Measurements from ENCODE around the gene DIPK1A. TPM values are rescaled to one million over a fixed set of nuclear protein-coding genes. Genes with fewer than 3 reads are reported as not detected.

DIPK1A gene
- total RNA-seq, 1 experiment from 2014 or later = 2.3 TPM

GRCh38 chr1:92940541-92940940 is 20.7 kb downstream of the DIPK1A start:
- no peak for TF ChIP-seq CTCF (IDR thresholded peaks at IDR 0.05; ENCODE audit: insufficient read depth in 1 of 2, low read depth in 1 of 2, low read length in 1 of 2, severe bottlenecking in 1 of 2, unreplicated experiment in 1 of 2)
- H3K27me3 Mint-ChIP-seq (ENCODE audit: insufficient read depth, unreplicated experiment) = no peaks in the 10 kb centered on the region
- H3K4me1 Mint-ChIP-seq (ENCODE audit: low read depth, unreplicated experiment) = peaks cover 18% of the 10 kb centered on the region
- H3K36me3 Mint-ChIP-seq (ENCODE audit: insufficient read depth, unreplicated experiment) = no peaks in the 10 kb centered on the region
- ChIA-PET POLR2A (no interaction called here), CTCF (no interaction called here)
- H3K27ac Mint-ChIP-seq (ENCODE audit: unreplicated experiment) = no peak overlapping the region
- no peaks in the 10 kb centered on the region for H3K4me1 ChIP-seq
- no peak overlapping the region for H3K4me3 Mint-ChIP-seq (ENCODE audit: unreplicated experiment)
- DNase-seq = no peak
- no peaks in the 10 kb centered on the region for H3K9me3 Mint-ChIP-seq (ENCODE audit: unreplicated experiment)
- H3K27me3 ChIP-seq (replicated peaks; ENCODE audit: control insufficient read depth, insufficient read depth, low read length) = no peaks in the 10 kb centered on the region
- no peak overlapping the region for H3K4me3 ChIP-seq (ENCODE audit: low read depth, low read length)
- no TSS peak for BruUV-seq (replicated peaks)
- intact Hi-C loops (cut with micrococcal nuclease; ENCODE audit: unreplicated experiment) = no loop called here
- no peaks in the 10 kb centered on the region for H3K9me3 ChIP-seq
- no peaks in the 10 kb centered on the region for H3K36me3 ChIP-seq (ENCODE audit: control insufficient read depth, insufficient read depth, low read length)

GRCh38 chr1:92937731-92938130 is 23.5 kb downstream of the DIPK1A start:
- H3K4me3 ChIP-seq (ENCODE audit: low read depth, low read length) = no peak overlapping the region
- DNase-seq = no peak
- H3K4me1 ChIP-seq = peaks cover 15% of the 10 kb centered on the region
- Mint-ChIP-seq H3K4me3 (ENCODE audit: unreplicated experiment) (no peak overlapping the region), H3K27ac (ENCODE audit: unreplicated experiment) (no peak overlapping the region), H3K27me3 (ENCODE audit: insufficient read depth, unreplicated experiment) (no peaks in the 10 kb centered on the region), H3K4me1 (ENCODE audit: low read depth, unreplicated experiment) (peaks cover 18% of the 10 kb centered on the region), H3K36me3 (ENCODE audit: insufficient read depth, unreplicated experiment) (peaks cover 7% of the 10 kb centered on the region), H3K9me3 (ENCODE audit: unreplicated experiment) (no peaks in the 10 kb centered on the region)
- intact Hi-C loops (cut with micrococcal nuclease; ENCODE audit: unreplicated experiment) = no loop called here
- POLR2A ChIA-PET = no interaction called here
- TF ChIP-seq CTCF (IDR thresholded peaks at IDR 0.05; ENCODE audit: insufficient read depth in 1 of 2, low read depth in 1 of 2, low read length in 1 of 2, severe bottlenecking in 1 of 2, unreplicated experiment in 1 of 2) = no peak
- no peaks in the 10 kb centered on the region for H3K9me3 ChIP-seq
- CTCF ChIA-PET = no interaction called here
- no TSS peak for BruUV-seq (replicated peaks)
- H3K36me3 ChIP-seq (ENCODE audit: control insufficient read depth, insufficient read depth, low read length) = no peaks in the 10 kb centered on the region
- no peaks in the 10 kb centered on the region for H3K27me3 ChIP-seq (replicated peaks; ENCODE audit: control insufficient read depth, insufficient read depth, low read length)

- H3K27me3 ChIP-seq (replicated peaks; ENCODE audit: control insufficient read depth, insufficient read depth, low read length) = no peaks in the 10 kb centered on the region
- CTCF ChIA-PET = no interaction called here
- H3K4me1 ChIP-seq = peaks cover 18% of the 10 kb centered on the region
- H3K4me1 Mint-ChIP-seq (ENCODE audit: low read depth, unreplicated experiment) = peaks cover 21% of the 10 kb centered on the region
- DNase-seq = no peak
- H3K9me3 Mint-ChIP-seq (ENCODE audit: unreplicated experiment) = no peaks in the 10 kb centered on the region
- H3K27ac Mint-ChIP-seq (ENCODE audit: unreplicated experiment) = no peak overlapping the region
- H3K36me3 ChIP-seq (ENCODE audit: control insufficient read depth, insufficient read depth, low read length) = no peaks in the 10 kb centered on the region
- BruUV-seq (replicated peaks) = no TSS peak
- peaks cover 7% of the 10 kb centered on the region for H3K36me3 Mint-ChIP-seq (ENCODE audit: insufficient read depth, unreplicated experiment)
- no peak overlapping the region for H3K4me3 Mint-ChIP-seq (ENCODE audit: unreplicated experiment)
- H3K9me3 ChIP-seq = no peaks in the 10 kb centered on the region
- intact Hi-C loops (cut with micrococcal nuclease; ENCODE audit: unreplicated experiment) = no loop called here
- H3K27me3 Mint-ChIP-seq (ENCODE audit: insufficient read depth, unreplicated experiment) = no peaks in the 10 kb centered on the region
- TF ChIP-seq CTCF (IDR thresholded peaks at IDR 0.05; ENCODE audit: insufficient read depth in 1 of 2, low read depth in 1 of 2, low read length in 1 of 2, severe bottlenecking in 1 of 2, unreplicated experiment in 1 of 2) = no peak
- H3K4me3 ChIP-seq (ENCODE audit: low read depth, low read length) = no peak overlapping the region
- POLR2A ChIA-PET = no interaction called here
Measured at GRCh38 chr1:92936865-92937264, 24.4 kb downstream of the DIPK1A start.
